Nasal cavity respiratory epithelium epithelial cell of viscerocranial mucosa (primary cell): ENCODE measurements around the gene RPL18. TPM values are rescaled to one million over a fixed set of nuclear protein-coding genes. Genes with fewer than 3 reads are reported as not detected.

Experiments used
- total RNA-seq: library from RNA; depleted of rRNA; stranded (reverse); fragments of >200 nt; gene quantifications from 2 replicates; pipeline ENCODE4 v1.2.3, GENCODE V29; 2014

Gene RPL18
- 1,268 and 2,578 TPM in 2 replicates for total RNA-seq

GRCh38 chr19:48618916-48619691 is at the start of gene RPL18, which contains the start of gene SPHK2:
Gene RPL18 (minus strand): TSS chr19:48619178. CDS start chr19:48619143, 35 bp downstream.
Gene SPHK2 (plus strand): TSS chr19:48619506. CDS start chr19:48620515, 1,009 bp downstream.

GRCh38 chr19:48646001-48646721 is 27.2 kb upstream of the RPL18 start, which contains the start of gene CA11:
Gene CA11 (minus strand): TSS chr19:48646187. CDS start chr19:48645632, 555 bp downstream.

GRCh38 chr19:48636859-48637448 is 18.0 kb upstream of the RPL18 start, which contains the start of gene DBP:
Gene DBP (minus strand): TSS chr19:48637379. CDS start chr19:48636994, 385 bp downstream.

GRCh38 chr19:48614436-48615230 is 4.3 kb downstream of the RPL18 start, which contains the start of gene FAM83E:
Gene FAM83E (minus strand): TSS chr19:48615076. CDS start chr19:48613372, 1,704 bp downstream.

GRCh38 chr19:48606463-48607358 is 12.3 kb downstream of the RPL18 start, which contains the start of gene SPACA4:
Gene SPACA4 (plus strand): TSS chr19:48606742. CDS start chr19:48606979, 237 bp downstream.

Other genes with a start within 250 kb of the RPL18 start
- 43.1 and 67.5 TPM in 2 replicates for gene KDELR1, start 227.6 kb downstream of the RPL18 start, total RNA-seq
- under 0.01 and 0.07 TPM in 2 replicates for gene GRIN2D, start 225.5 kb downstream of the RPL18 start, total RNA-seq
- gene GRWD1, start 173.2 kb downstream of the RPL18 start, total RNA-seq: 28.7 and 53.7 TPM in 2 replicates
- gene KCNJ14, start 163.6 kb downstream of the RPL18 start, total RNA-seq: 1.4 and 4.5 TPM in 2 replicates
- gene CYTH2, start 149.8 kb downstream of the RPL18 start, total RNA-seq: 25.6 and 35.5 TPM in 2 replicates
- gene LMTK3, start 107.3 kb downstream of the RPL18 start, total RNA-seq: 1.0 and 3.6 TPM in 2 replicates
- gene SULT2B1, start 67.0 kb downstream of the RPL18 start, total RNA-seq: 7.8 and 9.9 TPM in 2 replicates
- 0.21 TPM in 1 of 2 replicates, not detected in the other for gene SPACA4, start 12.4 kb downstream of the RPL18 start, total RNA-seq
- 17.0 and 25.6 TPM in 2 replicates for gene FAM83E, start 4.1 kb downstream of the RPL18 start, total RNA-seq
- gene SPHK2, start 328 bp upstream of the RPL18 start, total RNA-seq: 4.3 and 5.5 TPM in 2 replicates
- gene DBP, start 18.2 kb upstream of the RPL18 start, total RNA-seq: 5.5 and 12.2 TPM in 2 replicates
- gene CA11, start 27.0 kb upstream of the RPL18 start, total RNA-seq: 2.4 and 4.8 TPM in 2 replicates
- gene NTN5, start 53.8 kb upstream of the RPL18 start, total RNA-seq: 0.14 TPM in 1 of 2 replicates, not detected in the other
- 5.1 and 46.3 TPM in 2 replicates for gene FUT2, start 76.8 kb upstream of the RPL18 start, total RNA-seq
- 0.34 and 0.57 TPM in 2 replicates for gene MAMSTR, start 100.5 kb upstream of the RPL18 start, total RNA-seq
- gene RASIP1, start 121.4 kb upstream of the RPL18 start, total RNA-seq: 0.71 and 1.4 TPM in 2 replicates
- 0.36 and 0.68 TPM in 2 replicates for gene IZUMO1, start 127.7 kb upstream of the RPL18 start, total RNA-seq
- 16.3 and 30.4 TPM in 2 replicates for gene FUT1, start 133.5 kb upstream of the RPL18 start, total RNA-seq
- gene FGF21, start 136.3 kb upstream of the RPL18 start, total RNA-seq: 0.21 and 0.34 TPM in 2 replicates
- 21.9 and 27.1 TPM in 2 replicates for gene BCAT2, start 191.9 kb upstream of the RPL18 start, total RNA-seq
- gene HSD17B14, start 217.3 kb upstream of the RPL18 start, total RNA-seq: 2.9 and 5.1 TPM in 2 replicates
- 1.0 and 4.2 TPM in 2 replicates for gene PLEKHA4, start 249.4 kb upstream of the RPL18 start, total RNA-seq